ENCODE results near the gene VMO1.

VMO1 gene

GRCh38 chr17:4739122-4740024, 46.8 kb downstream of the VMO1 start, which contains the start of the genes CXCL16 and ZMYND15:
CXCL16 (minus strand) TSS chr17:4739928; CDS start chr17:4739339, 589 bp downstream.
ZMYND15 (plus strand) TSS chr17:4739833; CDS start chr17:4740549, 716 bp downstream.
- TF ChIP-seq FOXP2 (optimal IDR thresholded peaks at IDR 0.05; ENCODE audit: borderline replicate concordance, extremely low read depth, extremely low read length, insufficient read depth), result no peak
- no peak for TF ChIP-seq SIN3A (IDR thresholded peaks at IDR 0.05; ENCODE audit: borderline replicate concordance, insufficient read depth, low read length)
- no peak for TF ChIP-seq REST (IDR thresholded peaks at IDR 0.05; ENCODE audit: insufficient read depth in 1 of 2, low read depth in 2 of 2, low read length in 2 of 2)
- TF ChIP-seq TAF1 (IDR thresholded peaks at IDR 0.05; ENCODE audit: borderline replicate concordance, insufficient read depth, low read length), result no peak
- TF ChIP-seq POLR2AphosphoS5 (IDR thresholded peaks at IDR 0.05; ENCODE audit: low read depth, low read length), result no peak

- no peak for TF ChIP-seq REST (IDR thresholded peaks at IDR 0.05; ENCODE audit: insufficient read depth in 1 of 2, low read depth in 2 of 2, low read length in 2 of 2)
- TF ChIP-seq SIN3A (IDR thresholded peaks at IDR 0.05; ENCODE audit: borderline replicate concordance, insufficient read depth, low read length), result no peak
- TF ChIP-seq TAF1 (IDR thresholded peaks at IDR 0.05; ENCODE audit: borderline replicate concordance, insufficient read depth, low read length), result no peak
- no peak for TF ChIP-seq FOXP2 (optimal IDR thresholded peaks at IDR 0.05; ENCODE audit: borderline replicate concordance, extremely low read depth, extremely low read length, insufficient read depth)
- TF ChIP-seq POLR2AphosphoS5 (IDR thresholded peaks at IDR 0.05; ENCODE audit: low read depth, low read length), result no peak
These were observed 47.7 kb downstream of the VMO1 start for GRCh38 chr17:4738136-4739121.

- TF ChIP-seq REST (IDR thresholded peaks at IDR 0.05; ENCODE audit: insufficient read depth in 1 of 2, low read depth in 2 of 2, low read length in 2 of 2) (no peak), POLR2AphosphoS5 (IDR thresholded peaks at IDR 0.05; ENCODE audit: low read depth, low read length) (no peak), FOXP2 (optimal IDR thresholded peaks at IDR 0.05; ENCODE audit: borderline replicate concordance, extremely low read depth, extremely low read length, insufficient read depth) (no peak), TAF1 (IDR thresholded peaks at IDR 0.05; ENCODE audit: borderline replicate concordance, insufficient read depth, low read length) (no peak), SIN3A (IDR thresholded peaks at IDR 0.05; ENCODE audit: borderline replicate concordance, insufficient read depth, low read length) (no peak)
These were observed 50.1 kb downstream of the VMO1 start for GRCh38 chr17:4735876-4736651.
